ENCODE measurements around the gene ZNF565.
A peak's percentile ranks its signal among the peaks of the same experiment; 100 is the strongest.

The ZNF565 gene

GRCh38 chr19:36214386-36215275 is at the start of gene ZNF565, which contains the start of gene ZNF146:
Gene ZNF565, minus strand, starts transcription at chr19:36214665. Its CDS starts 12,680 bp downstream, at chr19:36201985.
Gene ZNF146, plus strand, starts transcription at chr19:36215106. Its CDS starts 21,335 bp downstream, at chr19:36236441.
- Histone ChIP-seq H3K4me1 (ENCODE audit: control insufficient read depth, insufficient read depth, low read length, unreplicated experiment) (peaks cover 10% of the 10 kb centered on the region), H3K4me3 (ENCODE audit: low read depth, low read length) (peak within 1 kb of the TSS; percentile 97), H3K79me2 (ENCODE audit: control insufficient read depth, insufficient read depth, low read length, unreplicated experiment) (peaks cover 47% of the 10 kb centered on the region), H2AFZ (ENCODE audit: low read length, unreplicated experiment) (peak within 1 kb of the TSS; percentile 97), H3K27ac (ENCODE audit: low read depth, low read length) (peak within 1 kb of the TSS; percentile 92), H3K27me3 (ENCODE audit: insufficient read depth, low read length) (no peaks in the 10 kb centered on the region), H3K36me3 (ENCODE audit: insufficient read depth, low read length) (no peaks in the 10 kb centered on the region; the same call in 1 of the 2 replicates)

- no peaks in the 10 kb centered on the region for H3K79me2 ChIP-seq (ENCODE audit: control insufficient read depth, insufficient read depth, low read length, unreplicated experiment)
- H3K4me1 ChIP-seq (ENCODE audit: control insufficient read depth, insufficient read depth, low read length, unreplicated experiment) = no peaks in the 10 kb centered on the region
- H3K4me3 ChIP-seq (ENCODE audit: low read depth, low read length) = no peak overlapping the region
- H3K27ac ChIP-seq (ENCODE audit: low read depth, low read length) = no peak overlapping the region
- no peak overlapping the region for H2AFZ ChIP-seq (ENCODE audit: low read length, unreplicated experiment)
- H3K27me3 ChIP-seq (ENCODE audit: insufficient read depth, low read length) = no peaks in the 10 kb centered on the region
- H3K36me3 ChIP-seq (ENCODE audit: insufficient read depth, low read length) = no peaks in the 10 kb centered on the region
These were observed 44.7 kb upstream of the ZNF565 start for GRCh38 chr19:36259211-36259610.

DNA sequence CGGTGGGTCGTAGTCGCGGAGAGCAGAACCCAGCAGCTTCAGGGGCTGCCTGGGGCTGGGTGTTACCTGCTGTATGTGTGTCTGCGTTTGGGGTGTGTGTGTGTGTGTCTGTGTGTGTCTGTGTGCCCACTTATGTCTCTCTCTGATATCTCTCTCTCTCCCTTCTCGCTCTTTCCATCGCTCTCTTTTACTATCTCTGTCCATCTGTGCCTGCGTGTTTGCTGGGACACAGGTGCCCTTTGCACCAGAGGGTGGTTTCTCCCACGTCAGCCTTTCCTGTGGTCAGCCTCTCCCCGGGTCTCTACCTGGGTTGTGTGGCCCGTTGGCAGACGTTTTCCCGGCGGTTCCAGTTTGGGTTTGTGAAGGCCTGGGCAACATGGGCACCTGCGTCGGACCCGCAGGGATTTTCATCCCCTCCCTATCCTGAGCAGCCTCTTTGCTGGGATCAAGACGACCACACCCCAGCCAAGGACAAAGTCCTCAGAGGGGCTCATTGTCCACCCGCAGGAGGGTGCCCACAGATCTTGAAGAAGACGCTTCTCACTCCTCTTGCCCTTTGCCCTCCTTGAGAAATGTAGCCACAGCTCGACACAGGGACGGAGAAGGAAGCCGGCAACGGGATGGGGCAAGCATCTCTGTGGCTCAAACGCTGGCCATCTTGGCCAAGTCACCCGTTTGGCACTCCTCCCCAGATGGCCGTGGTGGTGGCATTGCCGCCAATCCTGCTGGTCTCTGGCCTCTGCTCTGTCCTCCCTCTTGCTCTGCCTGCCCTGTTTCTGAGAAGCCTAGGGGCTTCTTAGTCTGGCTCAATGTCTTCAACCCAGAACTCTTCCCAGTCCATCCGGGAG is 43.8 kb upstream of the ZNF565 start:
- no peak overlapping the region for H3K27ac ChIP-seq (ENCODE audit: low read depth, low read length)
- H3K79me2 ChIP-seq (ENCODE audit: control insufficient read depth, insufficient read depth, low read length, unreplicated experiment) = no peaks in the 10 kb centered on the region
- no peak overlapping the region for H2AFZ ChIP-seq (ENCODE audit: low read length, unreplicated experiment)
- no peaks in the 10 kb centered on the region for H3K36me3 ChIP-seq (ENCODE audit: insufficient read depth, low read length)
- H3K27me3 ChIP-seq (ENCODE audit: insufficient read depth, low read length) = no peaks in the 10 kb centered on the region
- H3K4me1 ChIP-seq (ENCODE audit: control insufficient read depth, insufficient read depth, low read length, unreplicated experiment) = no peaks in the 10 kb centered on the region
- H3K4me3 ChIP-seq (ENCODE audit: low read depth, low read length) = peak overlapping the region; percentile 71; the same call in 1 of the 2 replicates

DNA sequence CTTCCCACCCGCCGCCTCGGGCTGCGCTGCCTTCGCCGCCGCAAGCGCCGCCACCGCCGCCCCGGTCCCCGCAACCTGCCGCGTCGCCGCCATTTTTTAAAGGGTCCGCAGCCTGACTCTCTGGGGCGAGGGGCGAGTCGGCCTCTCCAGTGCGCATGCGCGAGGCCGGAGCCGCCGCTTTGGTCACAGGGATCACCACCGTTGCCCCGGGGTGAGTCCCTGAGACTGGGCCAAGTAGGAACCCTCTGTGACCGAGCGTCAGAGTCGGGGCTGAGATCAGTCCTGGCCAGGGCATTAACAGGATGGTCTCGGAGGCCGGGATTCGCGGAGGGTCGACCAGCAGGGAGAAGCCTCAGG is 43.0 kb upstream of the ZNF565 start:
- Histone ChIP-seq H3K79me2 (ENCODE audit: control insufficient read depth, insufficient read depth, low read length, unreplicated experiment) (no peaks in the 10 kb centered on the region), H3K4me3 (ENCODE audit: low read depth, low read length) (peak overlapping the region; percentile 71), H3K27ac (ENCODE audit: low read depth, low read length) (no peak overlapping the region), H2AFZ (ENCODE audit: low read length, unreplicated experiment) (no peak overlapping the region), H3K36me3 (ENCODE audit: insufficient read depth, low read length) (no peaks in the 10 kb centered on the region), H3K27me3 (ENCODE audit: insufficient read depth, low read length) (no peaks in the 10 kb centered on the region), H3K4me1 (ENCODE audit: control insufficient read depth, insufficient read depth, low read length, unreplicated experiment) (no peaks in the 10 kb centered on the region)

GRCh38 chr19:36256853-36257519 is 42.5 kb upstream of the ZNF565 start:
- Histone ChIP-seq H3K27ac (ENCODE audit: low read depth, low read length) (no peak overlapping the region), H2AFZ (ENCODE audit: low read length, unreplicated experiment) (no peak overlapping the region), H3K4me1 (ENCODE audit: control insufficient read depth, insufficient read depth, low read length, unreplicated experiment) (no peaks in the 10 kb centered on the region), H3K79me2 (ENCODE audit: control insufficient read depth, insufficient read depth, low read length, unreplicated experiment) (no peaks in the 10 kb centered on the region), H3K27me3 (ENCODE audit: insufficient read depth, low read length) (no peaks in the 10 kb centered on the region), H3K4me3 (ENCODE audit: low read depth, low read length) (peak overlapping the region; percentile 71), H3K36me3 (ENCODE audit: insufficient read depth, low read length) (no peaks in the 10 kb centered on the region)

GRCh38 chr19:36256064-36256463 is 41.6 kb upstream of the ZNF565 start:
- H3K36me3 ChIP-seq (ENCODE audit: insufficient read depth, low read length) = no peaks in the 10 kb centered on the region
- no peaks in the 10 kb centered on the region for H3K27me3 ChIP-seq (ENCODE audit: insufficient read depth, low read length)
- no peak overlapping the region for H3K27ac ChIP-seq (ENCODE audit: low read depth, low read length)
- H3K79me2 ChIP-seq (ENCODE audit: control insufficient read depth, insufficient read depth, low read length, unreplicated experiment) = no peaks in the 10 kb centered on the region
- no peak overlapping the region for H2AFZ ChIP-seq (ENCODE audit: low read length, unreplicated experiment)
- no peak overlapping the region for H3K4me3 ChIP-seq (ENCODE audit: low read depth, low read length)
- no peaks in the 10 kb centered on the region for H3K4me1 ChIP-seq (ENCODE audit: control insufficient read depth, insufficient read depth, low read length, unreplicated experiment)

DNA sequence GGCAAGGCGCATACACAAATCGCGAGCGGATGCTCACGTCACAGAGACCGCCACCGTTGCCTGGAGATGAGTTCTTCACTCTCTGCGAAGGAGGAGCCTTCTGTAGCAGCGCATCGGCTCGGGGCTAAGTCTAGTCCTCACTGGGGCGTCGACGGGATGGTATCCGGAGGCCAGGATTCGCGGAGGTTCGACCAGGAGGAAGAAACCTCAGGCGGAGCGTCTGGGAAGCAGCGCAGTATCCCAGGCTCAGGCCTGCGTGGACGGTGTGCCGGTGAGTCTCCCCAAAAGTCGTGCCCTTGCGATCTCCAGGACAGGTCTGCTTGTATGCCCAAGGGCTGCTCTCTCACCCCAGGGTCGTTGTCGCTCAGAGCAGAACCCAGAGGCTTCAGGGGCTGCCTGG is 40.9 kb upstream of the ZNF565 start:
- Histone ChIP-seq H3K4me3 (ENCODE audit: low read depth, low read length) (no peak overlapping the region), H3K79me2 (ENCODE audit: control insufficient read depth, insufficient read depth, low read length, unreplicated experiment) (no peaks in the 10 kb centered on the region), H3K27me3 (ENCODE audit: insufficient read depth, low read length) (no peaks in the 10 kb centered on the region), H3K27ac (ENCODE audit: low read depth, low read length) (no peak overlapping the region), H3K36me3 (ENCODE audit: insufficient read depth, low read length) (no peaks in the 10 kb centered on the region), H3K4me1 (ENCODE audit: control insufficient read depth, insufficient read depth, low read length, unreplicated experiment) (no peaks in the 10 kb centered on the region), H2AFZ (ENCODE audit: low read length, unreplicated experiment) (no peak overlapping the region)

GRCh38 chr19:36254848-36255247 is 40.4 kb upstream of the ZNF565 start:
- H3K79me2 ChIP-seq (ENCODE audit: control insufficient read depth, insufficient read depth, low read length, unreplicated experiment) = no peaks in the 10 kb centered on the region
- no peak overlapping the region for H2AFZ ChIP-seq (ENCODE audit: low read length, unreplicated experiment)
- H3K27me3 ChIP-seq (ENCODE audit: insufficient read depth, low read length) = no peaks in the 10 kb centered on the region
- H3K36me3 ChIP-seq (ENCODE audit: insufficient read depth, low read length) = no peaks in the 10 kb centered on the region
- no peak overlapping the region for H3K4me3 ChIP-seq (ENCODE audit: low read depth, low read length)
- no peaks in the 10 kb centered on the region for H3K4me1 ChIP-seq (ENCODE audit: control insufficient read depth, insufficient read depth, low read length, unreplicated experiment)
- no peak overlapping the region for H3K27ac ChIP-seq (ENCODE audit: low read depth, low read length)

GRCh38 chr19:36252047-36252446 is 37.6 kb upstream of the ZNF565 start:
- Histone ChIP-seq H3K79me2 (ENCODE audit: control insufficient read depth, insufficient read depth, low read length, unreplicated experiment) (no peaks in the 10 kb centered on the region), H2AFZ (ENCODE audit: low read length, unreplicated experiment) (no peak overlapping the region), H3K27ac (ENCODE audit: low read depth, low read length) (no peak overlapping the region), H3K4me1 (ENCODE audit: control insufficient read depth, insufficient read depth, low read length, unreplicated experiment) (no peaks in the 10 kb centered on the region), H3K27me3 (ENCODE audit: insufficient read depth, low read length) (no peaks in the 10 kb centered on the region), H3K36me3 (ENCODE audit: insufficient read depth, low read length) (no peaks in the 10 kb centered on the region), H3K4me3 (ENCODE audit: low read depth, low read length) (no peak overlapping the region)

GRCh38 chr19:36246006-36246481 is 31.6 kb upstream of the ZNF565 start:
- Histone ChIP-seq H3K79me2 (ENCODE audit: control insufficient read depth, insufficient read depth, low read length, unreplicated experiment) (no peaks in the 10 kb centered on the region), H3K27me3 (ENCODE audit: insufficient read depth, low read length) (peaks cover 18% of the 10 kb centered on the region; the same call in 1 of the 2 replicates), H2AFZ (ENCODE audit: low read length, unreplicated experiment) (no peak overlapping the region), H3K4me3 (ENCODE audit: low read depth, low read length) (peak overlapping the region; percentile 69), H3K27ac (ENCODE audit: low read depth, low read length) (no peak overlapping the region), H3K36me3 (ENCODE audit: insufficient read depth, low read length) (no peaks in the 10 kb centered on the region), H3K4me1 (ENCODE audit: control insufficient read depth, insufficient read depth, low read length, unreplicated experiment) (no peaks in the 10 kb centered on the region)
